ENCODE data around the gene SLC4A11.
"Not testable (repeated sequence)": the region's sequence is repeated elsewhere in the genome, so short reads cannot be mapped to it uniquely, and the experiment has no call there.

SLC4A11 gene

DNA sequence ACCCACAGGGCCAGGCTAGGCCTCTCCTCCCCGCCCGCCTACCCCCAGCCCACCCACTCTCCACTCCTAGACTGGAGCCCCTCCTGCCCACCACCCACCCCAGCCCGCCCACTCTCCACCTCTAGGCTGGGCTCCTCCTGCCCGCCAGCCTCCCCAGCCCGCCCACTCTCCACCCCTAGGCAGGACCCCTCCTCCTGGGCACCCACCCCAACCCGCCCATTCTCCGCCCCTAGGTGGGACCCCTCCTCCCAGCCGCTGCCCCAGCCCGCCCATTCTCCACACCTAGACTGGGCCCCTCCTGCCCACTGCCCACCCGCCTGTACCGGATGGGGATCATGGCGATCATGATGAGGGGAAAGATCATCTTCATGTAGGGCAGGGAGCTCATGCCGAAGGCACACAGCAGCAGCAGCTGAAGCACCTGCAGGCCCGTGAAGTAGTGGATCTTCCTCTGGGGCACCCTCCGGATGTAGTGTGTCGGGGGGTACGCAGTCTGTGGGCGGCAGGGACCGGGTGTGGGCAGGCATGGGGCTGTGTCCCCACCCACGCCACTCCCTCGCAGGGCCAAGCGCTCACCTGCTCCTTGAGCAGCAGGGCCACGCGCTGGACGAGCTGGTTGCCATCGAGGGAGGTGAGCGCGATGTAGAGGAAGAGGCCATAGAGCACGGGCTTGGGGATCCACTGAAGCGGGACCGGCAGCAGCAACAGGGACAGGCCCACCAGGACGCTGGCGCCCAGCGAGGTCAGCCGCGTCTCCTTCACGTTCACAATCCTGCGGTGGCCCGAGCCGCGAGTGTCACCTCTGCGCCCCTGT is 10.8 kb downstream of the SLC4A11 start:
- no peak for DNase-seq (ENCODE audit: low read depth, low spot score)

DNA sequence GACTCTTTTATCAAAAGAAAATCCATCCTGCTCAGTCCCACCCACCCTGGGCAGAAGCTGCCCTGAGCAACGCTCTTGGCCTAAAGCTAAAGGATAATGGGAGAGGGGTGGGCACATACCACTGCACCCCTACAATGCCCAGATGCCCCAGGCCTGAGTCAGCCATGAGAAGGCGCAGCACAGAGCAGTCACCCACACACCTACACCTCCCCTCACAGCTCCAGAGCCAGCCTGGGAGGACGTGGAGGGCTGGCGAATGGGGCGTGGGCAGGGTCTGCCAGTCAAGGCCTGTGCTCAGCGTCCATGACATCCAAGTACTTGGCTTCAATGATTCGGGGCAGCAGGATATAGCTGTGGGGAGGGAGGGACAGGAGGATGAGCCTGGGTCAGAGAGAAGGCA is 11.5 kb downstream of the SLC4A11 start:
- no peak for DNase-seq (ENCODE audit: low read depth, low spot score)

DNA sequence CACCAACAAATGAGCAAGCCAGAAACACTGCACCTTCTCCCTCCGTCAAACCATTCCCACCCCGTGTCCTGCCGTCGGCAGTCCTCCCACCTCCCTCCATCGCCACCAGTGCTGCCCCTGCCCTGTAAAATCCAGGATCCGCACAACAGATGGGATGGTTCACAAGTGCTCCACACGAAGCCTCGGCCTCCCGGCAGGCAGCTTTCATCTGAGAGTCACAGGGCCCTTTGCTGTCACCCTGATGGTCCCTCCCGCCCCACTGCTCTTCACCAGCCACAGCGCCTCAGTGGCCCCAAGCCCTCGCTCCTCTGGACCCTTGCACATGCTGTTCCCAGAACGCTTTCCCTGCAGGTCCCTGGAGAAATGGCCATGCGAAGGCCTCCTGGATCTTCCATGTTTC is 12.1 kb downstream of the SLC4A11 start:
- DNase-seq (ENCODE audit: low read depth, low spot score), result no peak

DNA sequence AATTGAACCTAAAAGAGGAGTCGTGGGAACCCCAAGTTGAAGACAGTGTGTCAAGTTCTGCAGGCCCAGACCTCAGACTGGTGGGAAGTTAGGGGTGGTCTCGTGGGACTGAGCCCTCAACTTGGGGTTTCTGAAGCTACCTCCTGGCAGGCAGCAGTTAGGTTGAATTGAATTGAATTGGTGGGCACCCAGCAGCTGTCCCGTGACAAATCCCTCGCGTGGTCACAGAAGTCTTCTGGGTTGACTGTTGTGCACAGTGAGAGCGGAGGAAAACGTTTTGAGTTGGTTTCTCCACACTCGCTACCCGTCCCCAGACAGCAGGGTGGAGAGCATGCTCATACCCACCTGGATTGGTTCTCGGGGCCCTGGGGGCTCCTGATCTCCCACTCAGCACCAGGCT is 12.9 kb downstream of the SLC4A11 start:
- DNase-seq (ENCODE audit: low read depth, low spot score), result no peak

DNA sequence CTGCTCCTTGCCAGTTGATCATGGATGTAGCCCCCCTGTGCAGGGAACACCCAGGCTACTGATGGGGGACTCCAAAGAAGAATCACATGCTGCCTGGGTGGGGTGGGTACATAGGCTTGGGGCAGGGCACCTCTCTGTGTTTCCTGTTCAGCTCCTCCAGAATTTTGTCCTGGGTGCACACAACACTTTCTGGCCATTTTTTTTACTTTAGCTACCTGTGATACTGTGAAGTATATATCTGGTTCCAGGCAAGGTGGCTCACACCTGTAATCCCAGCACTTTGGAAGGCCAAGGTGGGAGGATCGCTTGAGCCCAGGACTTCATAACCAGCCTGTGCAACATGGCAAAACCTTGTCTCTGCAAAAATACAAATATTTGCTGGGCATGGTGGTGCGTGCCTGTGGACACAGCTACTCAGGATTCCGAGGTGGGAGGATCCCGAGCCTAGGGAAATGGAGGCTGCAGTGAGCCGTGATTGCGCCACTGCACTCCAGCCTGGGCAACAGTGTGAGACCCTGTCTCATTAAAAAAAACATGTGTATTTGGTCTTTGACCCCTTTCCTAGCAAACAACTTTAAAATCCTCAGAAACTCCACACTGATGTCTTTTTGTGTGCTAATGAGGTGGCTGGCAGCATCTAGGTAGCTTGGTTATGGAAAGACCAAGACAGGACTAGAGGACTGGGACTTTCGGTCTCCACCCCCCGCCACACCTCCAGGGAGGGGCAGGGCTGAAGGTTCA is 14.1 kb downstream of the SLC4A11 start:
- DNase-seq (ENCODE audit: low read depth, low spot score), result no peak

DNA sequence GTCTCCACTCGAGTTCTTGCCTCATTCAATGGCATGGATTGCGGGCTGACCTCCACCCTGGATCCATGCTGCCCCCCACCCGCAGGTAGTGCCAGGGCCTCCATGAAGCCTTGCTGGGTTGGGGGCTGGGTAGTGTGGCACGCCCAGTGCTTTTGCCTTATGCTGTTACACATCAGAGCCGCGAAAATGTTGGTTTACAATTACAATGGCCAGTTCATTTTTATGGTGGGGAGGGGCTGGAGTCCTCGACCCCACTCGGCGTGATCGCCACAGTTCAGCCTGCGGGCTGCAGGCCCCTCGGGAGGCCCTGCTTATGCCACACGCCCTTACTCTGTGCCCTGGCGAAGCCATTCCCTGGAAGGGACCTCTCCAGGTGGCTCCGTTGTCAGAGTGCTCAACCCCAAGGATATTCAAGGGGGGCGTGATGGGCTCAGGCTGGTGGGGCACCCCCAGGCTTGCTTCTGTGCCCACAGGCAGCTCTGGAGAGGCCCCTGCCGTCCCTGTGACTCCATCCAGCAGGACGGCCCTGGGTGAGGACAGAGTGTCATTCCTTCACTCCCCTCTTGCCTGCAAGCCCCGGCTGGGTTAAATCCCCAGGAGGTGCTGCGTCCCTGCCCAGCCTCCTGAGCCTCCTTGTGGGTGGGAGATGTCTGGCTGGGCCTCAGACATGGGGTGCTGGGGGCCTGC is 14.9 kb downstream of the SLC4A11 start:
- no peak for DNase-seq (ENCODE audit: low read depth, low spot score)

DNA sequence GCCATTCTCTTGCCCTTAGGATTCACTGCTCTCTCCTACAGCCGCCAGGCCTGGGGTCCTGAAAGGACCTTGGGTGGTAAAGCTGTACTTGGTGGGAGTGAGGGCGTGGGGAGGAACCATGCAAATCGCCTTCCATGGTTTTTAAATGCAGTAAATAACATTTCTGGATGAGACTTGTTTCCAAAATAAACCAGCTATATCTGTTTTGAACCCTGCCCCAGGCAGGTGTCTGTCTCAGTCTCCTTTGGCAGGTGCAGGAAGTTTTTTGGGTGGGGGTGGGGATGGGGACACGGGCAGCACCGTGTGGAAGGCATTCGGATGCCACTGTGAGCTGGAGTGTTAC is 15.4 kb downstream of the SLC4A11 start:
- DNase-seq (ENCODE audit: low read depth, low spot score), result no peak

DNA sequence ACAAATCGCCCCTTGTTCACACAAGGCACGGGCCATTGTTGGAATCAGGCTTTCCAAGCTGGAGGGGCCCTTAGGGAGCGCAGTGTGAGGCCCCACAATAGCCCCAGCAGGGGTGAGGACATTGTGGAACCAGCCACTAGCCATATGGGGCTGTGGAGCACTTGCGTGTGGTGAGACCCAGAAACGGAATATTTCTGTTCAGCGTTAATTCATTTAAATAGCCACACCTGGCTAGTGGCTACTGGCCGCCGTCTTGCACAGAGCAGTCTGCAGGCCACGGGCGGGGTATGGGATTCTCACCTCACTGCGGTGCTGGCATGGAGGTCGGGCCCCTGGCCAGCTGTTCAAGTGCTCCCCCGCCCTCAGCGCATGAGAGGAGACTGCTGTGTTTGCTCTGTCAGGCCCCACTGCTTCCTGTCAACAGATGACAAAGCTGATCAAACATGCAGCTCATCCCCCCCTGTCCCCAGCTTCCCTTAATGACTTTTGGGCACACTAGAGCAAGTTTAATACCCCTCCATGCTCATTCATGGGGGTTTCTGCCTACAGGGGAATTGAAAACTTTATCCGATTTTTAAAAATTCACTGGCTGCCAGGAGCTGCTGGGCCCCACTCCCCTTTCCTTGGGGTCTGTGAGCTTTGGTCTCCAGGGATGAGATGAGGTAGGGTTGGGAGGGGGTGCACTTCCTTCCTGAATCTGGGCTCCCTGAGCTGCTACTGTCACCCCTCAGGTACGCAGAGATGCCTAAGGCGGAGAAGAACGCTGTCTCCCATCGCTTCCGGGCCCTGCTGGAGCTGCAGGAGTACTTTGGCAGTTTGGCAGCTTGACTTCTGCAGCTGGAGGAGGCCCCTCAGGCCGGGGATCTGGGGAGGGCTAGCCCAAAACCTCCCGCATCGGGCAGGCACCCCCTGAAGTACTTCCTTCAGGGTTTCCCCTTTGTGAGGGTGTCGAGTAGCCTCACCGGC is 16.1 kb downstream of the SLC4A11 start:
- no peak for DNase-seq (ENCODE audit: low read depth, low spot score)

DNA sequence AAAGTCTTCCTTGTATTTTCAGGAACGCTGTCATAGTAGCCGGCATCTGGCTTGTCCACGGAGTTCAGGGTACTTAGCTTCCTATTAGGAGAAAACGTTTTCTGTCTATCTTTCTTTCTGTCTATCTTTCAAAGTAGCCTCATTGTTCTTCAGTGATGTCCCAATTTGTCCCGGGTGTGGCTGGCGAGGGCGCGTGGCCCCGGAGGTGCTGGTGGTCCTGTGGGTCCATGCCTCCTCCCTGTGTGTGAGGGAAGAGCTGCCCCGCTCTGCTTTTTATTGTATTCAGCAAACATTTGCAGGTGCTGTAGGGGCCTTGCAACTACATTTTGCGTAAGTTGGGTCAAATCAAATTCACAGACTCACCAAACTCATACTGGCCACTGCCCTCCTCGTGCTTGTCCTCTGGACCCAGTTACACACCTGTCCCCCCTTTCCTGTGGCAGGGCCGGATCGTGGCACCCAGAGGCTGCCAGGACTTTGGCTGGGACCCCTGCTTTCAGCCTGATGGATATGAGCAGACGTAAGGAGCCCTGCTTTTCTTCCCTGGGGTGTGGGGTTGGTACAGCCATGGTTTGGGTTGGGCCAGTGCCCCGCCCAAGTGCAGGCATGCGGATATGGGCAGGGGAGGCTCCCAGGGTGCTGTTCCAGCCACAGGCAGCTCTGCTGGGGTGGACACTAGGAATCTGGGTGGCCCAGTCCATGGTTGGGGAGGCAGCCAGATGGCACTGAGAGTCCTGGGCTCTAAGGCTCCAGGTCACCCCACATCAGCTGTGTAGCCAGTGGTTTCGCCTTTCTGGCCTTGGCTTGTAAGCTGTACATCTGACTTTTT is 17.4 kb downstream of the SLC4A11 start:
- no peak for DNase-seq (ENCODE audit: low read depth, low spot score)

DNA sequence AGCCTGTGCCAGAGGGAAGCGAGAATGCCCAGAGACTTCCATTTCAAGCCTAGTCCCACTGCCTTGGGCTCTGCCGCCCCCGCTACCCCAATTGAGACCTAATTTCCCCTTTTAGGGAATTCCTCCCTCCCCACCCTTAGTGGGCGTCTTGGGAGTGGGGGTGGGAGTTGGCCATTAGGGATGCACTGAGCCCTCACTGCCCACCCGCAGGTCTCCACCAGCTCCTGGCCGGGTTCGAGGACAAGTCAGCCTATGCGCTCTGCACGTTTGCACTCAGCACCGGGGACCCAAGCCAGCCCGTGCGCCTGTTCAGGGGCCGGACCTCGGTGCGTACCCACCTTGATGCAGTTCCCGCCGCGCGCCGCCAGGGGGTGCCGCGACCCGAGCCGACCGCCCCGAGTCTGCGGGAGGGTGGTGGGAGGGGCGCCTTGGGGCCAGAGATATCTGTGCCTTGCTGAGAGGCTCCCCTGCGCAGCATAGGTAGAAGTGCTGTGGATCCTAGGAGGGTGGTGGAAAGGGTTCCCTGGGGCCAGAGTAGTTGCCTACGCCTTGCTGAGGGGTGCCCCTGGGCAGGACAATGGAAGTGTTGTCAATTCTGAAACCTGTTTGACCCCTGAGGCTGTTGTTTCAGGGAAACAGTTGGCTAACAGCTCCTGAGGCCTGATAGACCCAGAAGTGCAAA is 20.5 kb downstream of the SLC4A11 start:
- no peak for DNase-seq (ENCODE audit: low read depth, low spot score)

DNA sequence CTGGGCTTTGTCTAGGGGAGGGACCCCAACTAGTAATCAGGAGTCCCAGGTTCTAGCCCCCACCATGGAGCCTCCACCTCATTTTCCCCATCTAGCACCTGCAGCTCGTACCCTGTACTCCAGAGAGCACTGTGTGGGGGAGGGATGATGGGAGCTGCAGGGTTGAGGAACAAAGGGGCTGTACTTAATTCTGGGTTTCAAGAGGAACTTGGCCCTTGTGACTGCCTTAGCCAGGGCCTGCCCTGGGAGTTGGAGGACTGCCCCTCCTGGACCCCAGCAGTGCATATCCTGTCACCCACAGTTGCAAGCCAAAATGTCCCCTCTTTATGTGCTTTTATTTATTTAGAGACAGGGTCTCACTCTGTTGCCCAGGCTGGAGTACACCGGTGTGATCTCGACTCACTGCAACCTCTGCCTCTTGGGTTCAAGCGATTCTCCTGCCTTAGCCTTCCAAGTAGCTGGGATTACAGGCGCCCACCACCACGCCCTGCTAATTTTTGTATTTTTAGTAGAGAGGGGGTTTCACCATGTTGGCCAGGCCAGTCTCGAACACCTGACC is 23.6 kb downstream of the SLC4A11 start:
- DNase-seq (ENCODE audit: low read depth, low spot score), result not testable (repeated sequence)

DNA sequence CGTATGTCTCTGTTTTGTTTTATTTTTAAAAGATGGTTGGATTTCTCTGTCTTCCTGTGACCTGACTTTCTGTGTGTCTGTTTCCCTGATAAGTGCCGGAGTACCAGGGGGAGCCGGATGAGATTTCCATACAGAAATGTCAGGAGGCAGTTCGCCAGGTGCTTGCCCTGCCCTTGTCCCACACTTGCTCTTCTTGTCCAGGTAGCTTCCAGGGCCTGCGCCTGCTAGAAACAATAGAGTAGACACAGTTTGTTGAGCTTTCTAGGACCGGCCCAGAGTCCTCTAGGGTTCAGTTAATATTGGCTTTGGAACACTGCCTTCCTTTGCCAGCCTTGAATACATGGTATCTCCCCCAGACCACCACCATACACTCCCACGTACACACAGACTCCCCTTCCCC is 25.8 kb downstream of the SLC4A11 start:
- DNase-seq (ENCODE audit: low read depth, low spot score), result no peak

DNA sequence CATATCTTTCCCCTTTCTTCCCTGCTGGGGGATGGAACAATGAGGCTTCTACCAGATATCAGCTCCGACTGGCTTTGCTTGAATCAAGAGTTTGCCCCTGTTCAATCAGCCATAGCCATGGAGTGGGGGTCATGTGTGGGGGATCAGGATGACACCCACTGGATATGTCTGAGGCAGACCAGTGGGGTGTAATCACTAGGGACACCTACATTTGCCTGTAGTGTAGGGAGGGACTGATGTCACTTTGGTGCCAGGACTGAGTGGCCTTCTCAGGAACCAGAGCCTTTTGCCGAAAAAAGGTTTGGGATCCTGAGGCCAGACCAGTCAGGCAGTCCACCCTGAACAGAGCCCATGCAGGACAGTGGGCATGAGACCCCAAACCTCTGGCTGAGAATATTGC is 28.6 kb downstream of the SLC4A11 start:
- no peak for DNase-seq (ENCODE audit: low read depth, low spot score)

DNA sequence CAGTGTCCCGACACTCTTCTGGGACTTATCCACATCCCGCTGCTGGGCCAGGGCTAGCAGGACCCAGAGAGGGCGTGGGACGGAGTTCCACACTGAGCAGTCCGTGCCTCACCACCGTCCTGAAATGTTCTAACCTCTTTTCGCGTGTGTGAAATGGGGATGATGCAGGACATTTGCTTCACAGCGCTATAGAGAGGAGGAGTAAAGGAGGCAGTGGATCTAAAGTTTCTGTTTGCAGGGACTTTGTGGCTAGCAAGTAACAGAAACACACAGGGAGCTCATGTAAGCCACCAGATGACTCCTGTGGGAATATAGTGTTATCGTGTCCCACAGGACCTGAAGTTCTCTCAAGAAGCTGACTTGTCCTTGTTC is 29.1 kb downstream of the SLC4A11 start:
- DNase-seq (ENCODE audit: low read depth, low spot score), result no peak

DNA sequence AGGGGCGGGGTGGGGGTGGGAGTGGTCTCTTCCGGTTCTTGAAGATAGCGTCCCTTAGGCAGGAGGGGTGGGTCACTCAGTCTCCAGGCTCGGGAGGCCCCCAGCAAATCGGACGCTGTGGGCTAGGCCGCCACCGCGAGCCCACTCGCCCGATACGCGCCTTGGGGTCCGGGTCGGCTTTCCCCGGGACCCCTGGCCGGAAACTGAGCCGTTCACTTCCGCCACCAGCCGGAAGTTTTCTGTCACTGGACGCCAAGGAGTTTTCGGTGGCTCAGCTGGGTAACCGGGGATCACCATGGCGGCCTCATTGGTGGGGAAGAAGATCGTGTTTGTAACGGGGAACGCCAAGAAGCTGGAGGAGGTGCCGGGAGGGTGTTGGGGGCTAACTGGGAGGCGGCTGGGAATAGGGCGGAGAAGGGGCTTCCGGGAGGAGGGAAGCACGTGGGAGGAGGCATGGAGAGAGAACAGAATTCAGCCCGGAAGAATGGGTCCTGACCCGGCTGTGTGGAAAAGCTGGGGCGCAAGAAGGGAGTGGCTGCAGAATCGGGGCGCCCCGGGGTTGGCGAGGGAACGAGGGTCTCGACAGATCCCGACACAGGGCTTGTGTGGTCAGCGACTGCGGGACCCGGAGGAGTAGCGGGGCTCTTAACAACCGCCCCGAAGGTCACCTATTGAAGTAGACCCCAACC is 29.6 kb downstream of the SLC4A11 start, which contains the start of gene ITPA:
ITPA (plus strand) TSS at position 242 of the 689 bp plus-strand sequence; CDS start at position 296, 54 bp downstream.
- no peak for DNase-seq (ENCODE audit: low read depth, low spot score)

DNA sequence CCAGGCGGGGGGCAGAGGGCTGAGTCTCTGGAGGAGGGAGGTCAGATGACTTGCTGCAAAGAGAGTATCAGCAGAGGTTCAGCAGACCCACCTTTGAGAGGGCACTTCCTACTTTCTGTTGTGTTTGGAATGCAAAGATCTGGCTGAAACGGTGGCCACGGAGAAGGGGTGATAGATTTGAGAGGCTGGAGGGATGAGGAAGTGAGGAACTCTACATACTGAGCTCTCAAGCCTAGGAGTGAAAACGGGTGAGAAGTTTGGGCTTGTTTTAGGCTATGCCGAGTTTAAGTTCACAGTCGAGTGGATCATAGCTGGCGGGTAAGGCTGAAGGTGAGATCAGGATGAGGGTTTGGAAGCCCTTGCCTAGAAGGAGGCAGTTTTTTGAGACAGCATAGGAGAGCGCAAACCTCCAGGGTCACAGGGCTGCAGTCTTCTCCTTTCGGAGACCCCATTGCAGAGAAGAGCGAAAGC is 30.2 kb downstream of the SLC4A11 start:
- DNase-seq (ENCODE audit: low read depth, low spot score), result no peak

DNA sequence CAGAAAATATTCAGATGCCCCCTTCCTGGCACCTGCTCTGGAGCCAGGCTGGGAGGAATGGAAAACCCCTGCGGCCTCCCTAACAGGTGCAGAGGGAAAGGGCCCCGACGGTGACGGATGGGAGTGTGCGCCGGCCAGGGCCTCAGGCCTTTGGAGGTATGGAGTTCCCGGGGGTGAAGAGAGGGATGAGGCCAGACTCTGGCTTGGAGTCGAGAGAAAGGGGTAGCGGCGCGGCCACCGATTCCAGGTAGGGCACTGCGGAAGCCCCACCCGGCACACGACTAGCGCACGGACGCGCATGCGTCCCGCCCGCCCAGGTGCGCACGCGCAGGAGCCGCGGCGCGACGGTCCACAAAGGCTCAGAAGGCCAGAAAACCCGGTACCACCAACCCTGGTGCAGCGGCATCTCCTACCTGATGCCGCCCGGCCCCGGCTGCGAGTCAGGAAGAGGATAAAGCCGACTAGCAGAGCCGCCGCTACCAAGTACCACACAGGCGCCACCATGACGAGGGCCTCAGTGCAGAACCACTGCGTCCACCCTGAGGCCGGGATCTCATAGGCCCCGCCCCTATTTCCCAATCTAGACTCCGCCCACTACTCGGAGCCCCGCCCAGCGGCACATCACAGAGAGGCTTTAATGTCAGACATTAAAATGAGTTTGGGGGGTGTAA is 34.7 kb downstream of the SLC4A11 start, which contains the start of gene DDRGK1:
DDRGK1 (minus strand) TSS at position 559 of the 671 bp plus-strand sequence; CDS start at position 504, 55 bp downstream.
- DNase-seq (ENCODE audit: low read depth, low spot score), result no peak
